WTC11 (cell line): Measurements from ENCODE around the gene CCT3. TPM values are rescaled to one million over a fixed set of nuclear protein-coding genes. Genes with fewer than 3 reads are reported as not detected.

Experiments
- ATAC-seq: fragments of 200-7000 bp; cut with Tn5 transposase; 2 replicates; pipeline ENCODE4 v1.10.0; 2021; ENCODE audit warnings: mild to moderate bottlenecking, moderate library complexity
- CTCF ChIA-PET: fragments of 300-600 bp; sonication (Branson Sonifier 250); formaldehyde crosslinking; loops from one replicate; lab custom pipeline; 2021; ENCODE audit warnings: antibody characterized with exemption; lab: Charles Lee
- POLR2A ChIA-PET: fragments of 350-600 bp; sonication (Branson Sonifier 250); formaldehyde crosslinking; loops from one replicate; lab custom pipeline; 2021; ENCODE audit warnings: antibody characterized with exemption; lab: Charles Lee
- DNase-seq: peaks from one replicate; pipeline ENCODE4 v3.0.0; 2021; ENCODE audit warnings: low spot score
- H3K27ac Mint-ChIP-seq: 2 replicates; pipeline ENCODE4 v1.8.0; 2021; ENCODE audit warnings: mixed read lengths
- H3K27me3 Mint-ChIP-seq: 2 replicates; pipeline ENCODE4 v1.8.0; 2021; ENCODE audit warnings: low read depth, mild to moderate bottlenecking, moderate library complexity, mixed read lengths
- H3K36me3 Mint-ChIP-seq: 2 replicates; pipeline ENCODE4 v1.8.0; 2021; ENCODE audit warnings: mixed read lengths
- H3K4me1 Mint-ChIP-seq: 2 replicates; pipeline ENCODE4 v1.8.0; 2022; ENCODE audit warnings: mixed read lengths
- H3K4me3 Mint-ChIP-seq: 2 replicates; pipeline ENCODE4 v1.8.0; 2021; ENCODE audit warnings: mild to moderate bottlenecking, moderate library complexity, mixed read lengths
- H3K9me3 Mint-ChIP-seq: 2 replicates; pipeline ENCODE4 v1.8.0; 2021; ENCODE audit warnings: mixed read lengths
- CBFB ChIP-seq: sonication (generic); formaldehyde crosslinking; IDR thresholded peaks from 2 replicates; pipeline ENCODE4 v1.8.1; 2022; ENCODE audit warnings: mild to moderate bottlenecking, low read depth, missing genetic modification reagents
- E2F1 ChIP-seq: sonication (generic); formaldehyde crosslinking; IDR thresholded peaks from 2 replicates; pipeline ENCODE4 v1.8.0; 2022; ENCODE audit warnings: mild to moderate bottlenecking, missing genetic modification reagents
- FOXK1 ChIP-seq: sonication (generic); formaldehyde crosslinking; IDR thresholded peaks from 2 replicates; pipeline ENCODE4 v1.8.0; 2022; ENCODE audit warnings: mild to moderate bottlenecking, moderate library complexity, missing genetic modification reagents
- GTF2I ChIP-seq: fragments of 250-450 bp; sonication (Bioruptor Pico); conservative IDR thresholded peaks from 2 replicates; pipeline ENCODE4 v1.4.0; 2021; ENCODE audit warnings: mild to moderate bottlenecking
- JUN ChIP-seq: sonication (generic); formaldehyde crosslinking; IDR thresholded peaks from 2 replicates; pipeline ENCODE4 v1.8.0; 2023; ENCODE audit warnings: mild to moderate bottlenecking, missing genetic modification reagents
- MXD4 ChIP-seq: fragments of 250-450 bp; sonication (Bioruptor Pico); IDR thresholded peaks from 2 replicates; pipeline ENCODE4 v1.8.0; 2021; ENCODE audit warnings: mild to moderate bottlenecking, moderate library complexity, borderline replicate concordance
- NR1H2 ChIP-seq: sonication (generic); formaldehyde crosslinking; IDR thresholded peaks from 2 replicates; pipeline ENCODE4 v1.9.0; 2021; ENCODE audit warnings: mild to moderate bottlenecking, moderate library complexity, missing genetic modification reagents
- PREB ChIP-seq: sonication (generic); formaldehyde crosslinking; IDR thresholded peaks from 2 replicates; pipeline ENCODE4 v1.8.1; 2022; ENCODE audit warnings: mild to moderate bottlenecking, missing genetic modification reagents, moderate library complexity, borderline replicate concordance
- SOX15 ChIP-seq: fragments of 250-450 bp; sonication (Bioruptor Pico); IDR thresholded peaks from 2 replicates; pipeline ENCODE4 v1.9.0; 2021; ENCODE audit warnings: mild to moderate bottlenecking
- SP1 ChIP-seq: sonication (generic); formaldehyde crosslinking; conservative IDR thresholded peaks from 2 replicates; pipeline ENCODE4 v1.8.1; 2022; ENCODE audit warnings: missing genetic modification reagents
- STAT6 ChIP-seq: sonication (generic); formaldehyde crosslinking; conservative IDR thresholded peaks from 2 replicates; pipeline ENCODE4 v1.8.1; 2023; ENCODE audit warnings: mild to moderate bottlenecking, low read depth, missing genetic modification reagents, moderate library complexity
- TEAD4 ChIP-seq: sonication (generic); formaldehyde crosslinking; IDR thresholded peaks from 2 replicates; pipeline ENCODE4 v1.8.0; 2022; ENCODE audit warnings: mild to moderate bottlenecking, missing genetic modification reagents
- ZNF423 ChIP-seq: fragments of 250-450 bp; sonication (Bioruptor Pico); IDR thresholded peaks from 2 replicates; pipeline ENCODE4 v2.1.2; 2022; ENCODE audit warnings: mild to moderate bottlenecking, moderate library complexity
- ZNF532 ChIP-seq: fragments of 250-450 bp; sonication (Bioruptor Pico); IDR thresholded peaks from 2 replicates; pipeline ENCODE4 v1.9.0; 2021; ENCODE audit warnings: mild to moderate bottlenecking, borderline replicate concordance
- total RNA-seq: library from RNA; stranded (reverse); gene quantifications from 3 replicates; pipeline ENCODE4 v1.2.3, GENCODE V29; 2021
- TF ChIP-seq, protein P1 (sequence below): sonication (generic); formaldehyde crosslinking; IDR thresholded peaks from 2 replicates; pipeline ENCODE4 v1.8.1; 2023; ENCODE audit warnings: mild to moderate bottlenecking, missing genetic modification reagents, borderline replicate concordance
- TF ChIP-seq, protein P2 (sequence below): sonication (generic); formaldehyde crosslinking; IDR thresholded peaks from 2 replicates; pipeline ENCODE4 v1.8.1; 2022; ENCODE audit warnings: missing genetic modification reagents, borderline replicate concordance
- TF ChIP-seq, protein P3 (sequence below): fragments of 250-450 bp; sonication (Bioruptor Pico); IDR thresholded peaks from 2 replicates; pipeline ENCODE4 v1.9.0; 2021; ENCODE audit warnings: moderate library complexity, mild to moderate bottlenecking, inconsistent platforms, borderline replicate concordance

The CCT3 gene
- total RNA-seq, 1 experiment from 2014 or later, result 479 TPM

DNA sequence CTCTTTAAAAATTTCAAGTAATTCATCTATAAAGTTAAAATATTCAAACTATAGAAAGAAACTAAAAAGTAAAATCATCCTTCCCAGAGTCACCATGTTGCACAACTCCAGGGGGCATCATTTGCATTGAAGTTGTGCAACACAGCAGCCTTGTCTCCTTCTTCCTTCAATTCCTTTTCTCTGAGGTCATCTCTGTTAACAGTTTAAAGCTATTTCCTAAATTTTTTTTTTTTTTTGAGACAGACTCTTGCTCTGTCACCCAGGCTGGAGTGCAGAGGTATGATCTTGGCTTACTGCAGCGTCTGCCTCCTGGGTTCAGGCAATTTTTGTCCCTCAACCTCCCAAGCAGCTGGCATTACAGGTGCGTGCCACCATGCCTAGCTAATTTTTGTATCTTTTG lies 38.1 kb upstream of the CCT3 start:
- no peaks in the 10 kb centered on the region for H3K9me3 Mint-ChIP-seq
- peaks cover 9% of the 10 kb centered on the region; the same call in 1 of the 2 replicates for H3K27me3 Mint-ChIP-seq
- POLR2A ChIA-PET, result no interaction called here
- no peaks in the 10 kb centered on the region for H3K36me3 Mint-ChIP-seq
- ATAC-seq (no peak), DNase-seq (no peak)
- 0 out of 2 replicates have a peak, but pooled peaks cover 3% of the 10 kb centered on the region for H3K4me1 Mint-ChIP-seq
- CTCF ChIA-PET, result interaction anchor here (1.0 to 9.7 kb wide), 5 partner anchors 10 to 70 kb away, joined by 3 to 79 read pairs (median 11); no protein-coding TSS in a partner anchor
- H3K4me3 Mint-ChIP-seq, result no peak overlapping the region
- H3K27ac Mint-ChIP-seq, result no peak overlapping the region
- TF ChIP-seq, protein P1, sequence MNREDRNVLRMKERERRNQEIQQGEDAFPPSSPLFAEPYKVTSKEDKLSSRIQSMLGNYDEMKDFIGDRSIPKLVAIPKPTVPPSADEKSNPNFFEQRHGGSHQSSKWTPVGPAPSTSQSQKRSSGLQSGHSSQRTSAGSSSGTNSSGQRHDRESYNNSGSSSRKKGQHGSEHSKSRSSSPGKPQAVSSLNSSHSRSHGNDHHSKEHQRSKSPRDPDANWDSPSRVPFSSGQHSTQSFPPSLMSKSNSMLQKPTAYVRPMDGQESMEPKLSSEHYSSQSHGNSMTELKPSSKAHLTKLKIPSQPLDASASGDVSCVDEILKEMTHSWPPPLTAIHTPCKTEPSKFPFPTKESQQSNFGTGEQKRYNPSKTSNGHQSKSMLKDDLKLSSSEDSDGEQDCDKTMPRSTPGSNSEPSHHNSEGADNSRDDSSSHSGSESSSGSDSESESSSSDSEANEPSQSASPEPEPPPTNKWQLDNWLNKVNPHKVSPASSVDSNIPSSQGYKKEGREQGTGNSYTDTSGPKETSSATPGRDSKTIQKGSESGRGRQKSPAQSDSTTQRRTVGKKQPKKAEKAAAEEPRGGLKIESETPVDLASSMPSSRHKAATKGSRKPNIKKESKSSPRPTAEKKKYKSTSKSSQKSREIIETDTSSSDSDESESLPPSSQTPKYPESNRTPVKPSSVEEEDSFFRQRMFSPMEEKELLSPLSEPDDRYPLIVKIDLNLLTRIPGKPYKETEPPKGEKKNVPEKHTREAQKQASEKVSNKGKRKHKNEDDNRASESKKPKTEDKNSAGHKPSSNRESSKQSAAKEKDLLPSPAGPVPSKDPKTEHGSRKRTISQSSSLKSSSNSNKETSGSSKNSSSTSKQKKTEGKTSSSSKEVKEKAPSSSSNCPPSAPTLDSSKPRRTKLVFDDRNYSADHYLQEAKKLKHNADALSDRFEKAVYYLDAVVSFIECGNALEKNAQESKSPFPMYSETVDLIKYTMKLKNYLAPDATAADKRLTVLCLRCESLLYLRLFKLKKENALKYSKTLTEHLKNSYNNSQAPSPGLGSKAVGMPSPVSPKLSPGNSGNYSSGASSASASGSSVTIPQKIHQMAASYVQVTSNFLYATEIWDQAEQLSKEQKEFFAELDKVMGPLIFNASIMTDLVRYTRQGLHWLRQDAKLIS (CRISPR knock-in tag), result no peak
- TF ChIP-seq JUN (CRISPR knock-in tag) (no peak), STAT6 (CRISPR knock-in tag) (no peak), SP1 (CRISPR knock-in tag) (no peak), GTF2I (CRISPR knock-in tag) (no peak), MXD4 (CRISPR knock-in tag) (no peak), ZNF532 (no peak), CBFB (no peak), NR1H2 (no peak), E2F1 (no peak)

GRCh38 chr1:156373546-156373945 lies 35.5 kb upstream of the CCT3 start:
- H3K4me1 Mint-ChIP-seq, result peaks cover 5% of the 10 kb centered on the region
- H3K4me3 Mint-ChIP-seq, result no peak overlapping the region
- DNase-seq (no peak), ATAC-seq (no peak)
- TF ChIP-seq, protein P2, sequence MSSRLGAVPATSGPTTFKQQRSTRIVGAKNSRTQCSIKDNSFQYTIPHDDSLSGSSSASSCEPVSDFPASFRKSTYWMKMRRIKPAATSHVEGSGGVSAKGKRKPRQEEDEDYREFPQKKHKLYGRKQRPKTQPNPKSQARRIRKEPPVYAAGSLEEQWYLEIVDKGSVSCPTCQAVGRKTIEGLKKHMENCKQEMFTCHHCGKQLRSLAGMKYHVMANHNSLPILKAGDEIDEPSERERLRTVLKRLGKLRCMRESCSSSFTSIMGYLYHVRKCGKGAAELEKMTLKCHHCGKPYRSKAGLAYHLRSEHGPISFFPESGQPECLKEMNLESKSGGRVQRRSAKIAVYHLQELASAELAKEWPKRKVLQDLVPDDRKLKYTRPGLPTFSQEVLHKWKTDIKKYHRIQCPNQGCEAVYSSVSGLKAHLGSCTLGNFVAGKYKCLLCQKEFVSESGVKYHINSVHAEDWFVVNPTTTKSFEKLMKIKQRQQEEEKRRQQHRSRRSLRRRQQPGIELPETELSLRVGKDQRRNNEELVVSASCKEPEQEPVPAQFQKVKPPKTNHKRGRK (CRISPR knock-in tag), result no peak
- TF ChIP-seq FOXK1 (CRISPR knock-in tag), result no peak
- TF ChIP-seq TEAD4 (CRISPR knock-in tag), result no peak
- TF ChIP-seq ZNF423, result no peak
- TF ChIP-seq, protein P3, sequence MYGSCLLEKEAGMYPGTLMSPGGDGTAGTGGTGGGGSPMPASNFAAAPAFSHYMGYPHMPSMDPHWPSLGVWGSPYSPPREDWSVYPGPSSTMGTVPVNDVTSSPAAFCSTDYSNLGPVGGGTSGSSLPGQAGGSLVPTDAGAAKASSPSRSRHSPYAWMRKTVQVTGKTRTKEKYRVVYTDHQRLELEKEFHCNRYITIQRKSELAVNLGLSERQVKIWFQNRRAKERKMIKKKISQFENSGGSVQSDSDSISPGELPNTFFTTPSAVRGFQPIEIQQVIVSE (CRISPR knock-in tag), result no peak
- TF ChIP-seq PREB (CRISPR knock-in tag), result no peak
- no peak for TF ChIP-seq SOX15 (CRISPR knock-in tag)
- H3K27ac Mint-ChIP-seq, result no peak overlapping the region
- no peaks in the 10 kb centered on the region for H3K36me3 Mint-ChIP-seq
- H3K9me3 Mint-ChIP-seq, result no peaks in the 10 kb centered on the region
- H3K27me3 Mint-ChIP-seq, result peaks cover 30% of the 10 kb centered on the region
- POLR2A ChIA-PET, result no interaction called here
- CTCF ChIA-PET, result interaction anchor here (1.0 to 9.7 kb wide), 6 partner anchors 10 to 84 kb away, joined by 3 to 79 read pairs (median 11); no protein-coding TSS in a partner anchor
